ENCODE data around the gene GALM. TPM values are rescaled to one million over a fixed set of nuclear protein-coding genes. Genes with fewer than 3 reads are reported as not detected.

GALM gene
- polyA plus RNA-seq, 1 donor, result 11.8 TPM

DNA sequence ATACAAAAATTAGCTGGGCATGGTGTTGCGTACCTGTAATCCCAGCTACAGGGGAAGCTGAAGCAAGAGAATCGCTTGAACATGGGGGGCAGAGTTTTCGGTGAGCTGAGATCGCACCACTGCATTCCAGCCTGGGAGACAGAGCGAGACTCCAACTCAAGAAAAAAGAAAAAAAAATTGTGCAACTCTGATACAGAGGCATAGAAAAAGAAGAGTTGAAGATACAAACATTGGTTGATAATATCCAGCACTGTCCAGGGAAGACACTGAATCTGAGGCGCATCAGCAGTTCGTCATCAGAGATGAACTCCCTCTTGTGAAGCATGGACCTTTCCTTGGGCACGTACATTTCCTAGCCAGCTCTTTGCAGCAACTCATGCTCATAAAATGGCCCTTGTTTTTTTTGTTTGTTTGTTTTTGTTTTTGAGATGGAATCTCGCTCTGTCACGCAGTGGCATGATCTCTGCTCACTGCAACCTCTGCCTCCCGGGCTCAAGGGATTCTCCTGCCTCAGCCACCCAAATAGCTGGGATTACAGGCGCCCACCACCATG lies 16.7 kb upstream of the GALM start:
- no peak for DNase-seq (ENCODE audit: low read depth)

- no peak for DNase-seq (ENCODE audit: low read depth)
Measured at GRCh38 chr2:38650012-38650411, 15.9 kb upstream of the GALM start.

GRCh38 chr2:38650717-38651116 lies 15.2 kb upstream of the GALM start:
- DNase-seq (ENCODE audit: low read depth), result no peak

DNA sequence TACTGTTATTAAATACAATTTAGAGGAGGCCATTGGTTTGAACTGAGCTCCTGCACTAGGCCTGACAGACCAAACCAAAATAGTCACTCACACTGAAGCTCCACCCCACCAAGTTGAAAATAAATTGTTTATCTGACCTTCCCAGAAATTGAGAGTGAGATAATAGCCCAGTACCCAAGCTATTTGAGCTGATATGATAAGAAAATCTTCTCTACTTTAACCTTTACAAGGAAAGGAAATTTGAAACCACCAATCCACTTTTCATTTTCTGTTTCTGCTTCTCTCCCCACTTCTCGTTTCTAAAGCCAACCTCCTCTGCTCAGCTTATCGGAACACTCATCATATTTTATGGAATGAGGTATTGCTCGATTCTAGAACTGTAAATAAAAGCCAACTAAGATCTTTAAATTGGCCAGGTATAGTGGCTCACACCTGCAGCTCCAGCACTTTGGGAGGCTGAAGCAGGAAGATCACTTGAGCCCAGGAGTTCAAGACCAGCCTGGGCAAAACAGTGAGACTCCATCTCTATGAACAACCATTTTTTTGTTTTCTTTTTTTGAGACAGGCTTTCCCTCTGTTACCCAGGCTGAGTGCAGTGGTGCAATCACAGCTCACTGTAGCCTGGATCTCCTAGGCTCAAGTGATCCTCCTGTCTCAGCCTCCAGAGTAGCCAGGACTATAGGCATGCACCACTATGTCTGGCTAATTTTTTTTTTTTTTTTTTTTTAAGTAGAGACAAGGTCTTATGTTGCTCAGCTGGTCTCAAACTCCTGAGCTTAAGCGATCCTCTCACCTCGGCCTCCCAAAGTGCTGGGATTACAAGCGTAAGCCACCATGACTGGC lies 13.3 kb upstream of the GALM start:
- no peak for DNase-seq (ENCODE audit: low read depth)

- no peak for DNase-seq (ENCODE audit: low read depth)
Measured at GRCh38 chr2:38653380-38653714, 12.6 kb upstream of the GALM start.

DNA sequence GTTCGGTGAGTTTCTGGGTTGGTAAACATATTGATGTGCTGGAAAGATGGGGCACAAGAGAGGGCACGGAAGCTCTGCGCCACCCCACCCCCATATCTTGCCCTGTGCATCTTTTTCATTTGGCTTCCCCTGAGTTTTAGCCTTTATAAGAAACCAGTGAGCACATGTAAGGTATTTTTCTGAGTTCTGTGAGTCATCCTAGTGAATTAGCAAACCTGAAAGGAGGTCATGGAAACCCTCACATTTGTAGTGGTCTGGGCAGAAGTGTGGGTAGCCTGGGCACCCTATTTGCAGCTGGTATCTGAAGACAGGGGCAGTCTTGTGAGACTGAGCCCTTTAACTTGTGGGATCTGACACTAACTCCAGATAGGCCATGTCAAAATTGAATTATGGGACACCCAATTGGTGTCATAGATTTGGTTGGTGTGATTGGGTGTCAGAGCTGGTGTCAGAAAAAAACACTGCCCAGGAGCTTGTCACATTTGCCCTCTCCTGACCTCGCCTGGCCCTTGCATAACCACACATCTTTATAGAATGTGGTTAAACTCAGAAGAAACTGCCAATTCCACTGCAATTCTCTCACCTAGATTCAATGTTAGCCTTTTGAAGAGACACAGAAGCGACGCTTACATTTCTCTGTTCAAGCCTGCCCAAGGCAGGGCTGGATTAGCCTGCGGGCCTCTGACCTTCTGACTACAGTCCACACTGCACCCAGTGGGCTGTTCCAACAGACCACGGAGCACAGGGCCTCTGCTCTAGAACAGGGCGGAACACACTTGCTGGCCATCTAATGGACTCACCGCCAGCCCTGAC lies 12.0 kb upstream of the GALM start:
- no peak for DNase-seq (ENCODE audit: low read depth)

DNA sequence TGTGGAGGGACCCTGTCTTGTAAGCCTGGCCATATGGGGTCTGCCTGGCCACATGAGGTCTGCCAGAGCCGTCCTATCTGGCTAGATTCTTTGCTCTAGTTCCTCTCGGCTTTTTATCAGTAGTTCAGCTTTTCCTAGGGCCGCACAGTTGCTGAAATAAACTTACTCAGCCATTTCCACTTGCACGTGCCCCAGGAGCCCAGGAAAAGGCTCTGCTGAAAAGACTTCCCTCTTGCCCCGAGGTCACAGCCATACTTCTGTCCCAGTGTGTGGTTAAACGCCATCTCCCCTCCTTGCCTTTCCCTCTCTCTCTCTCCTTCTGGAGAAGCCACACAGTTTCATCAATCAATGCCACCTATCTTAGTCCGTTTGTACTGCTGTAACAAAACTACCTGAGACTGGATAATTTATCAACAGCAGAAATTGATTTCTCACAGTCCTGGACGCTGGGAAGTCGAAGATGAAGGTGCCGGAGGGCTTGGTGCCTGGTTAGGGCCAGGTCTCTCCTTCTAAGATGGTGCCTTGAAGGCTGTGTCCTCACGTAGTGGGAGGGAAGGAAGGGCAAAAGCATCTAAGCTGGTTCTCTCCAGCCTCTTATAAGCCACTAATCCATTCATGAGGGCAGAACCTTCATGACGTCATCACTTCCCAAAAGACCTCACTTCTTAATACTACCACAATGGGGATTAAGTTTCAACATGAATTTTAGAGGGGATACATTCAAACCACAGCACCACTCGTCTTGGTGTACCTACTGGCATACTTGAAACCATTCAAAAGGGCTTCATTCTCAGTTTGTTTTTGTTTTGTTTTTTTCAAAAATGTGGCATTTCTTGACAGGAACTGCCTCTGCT lies 11.2 kb upstream of the GALM start:
- no peak for DNase-seq (ENCODE audit: low read depth)

- no peak for DNase-seq (ENCODE audit: low read depth)
Measured at GRCh38 chr2:38655441-38655840, 10.5 kb upstream of the GALM start.

- no peak for DNase-seq (ENCODE audit: low read depth)
Measured at GRCh38 chr2:38656866-38657480, 8.9 kb upstream of the GALM start.

DNA sequence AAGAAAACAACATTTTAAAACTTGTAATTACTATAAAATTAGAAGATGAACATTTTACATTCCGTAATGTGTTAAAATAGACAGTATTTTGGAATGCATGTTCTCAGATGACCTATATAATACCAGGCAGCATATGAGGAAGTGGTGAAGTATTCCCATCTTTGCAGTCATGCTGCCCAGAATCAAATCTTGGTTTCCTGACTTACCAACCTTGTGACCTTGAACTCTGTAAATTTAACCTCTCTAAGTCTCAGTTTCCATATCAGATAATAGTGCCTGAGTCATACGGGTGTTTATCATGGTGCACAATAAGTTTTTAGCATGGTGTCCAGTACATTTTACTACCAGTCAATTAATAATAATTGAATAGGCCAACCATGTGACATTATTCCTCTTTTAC lies 7.3 kb upstream of the GALM start:
- DNase-seq (ENCODE audit: low read depth), result no peak

DNA sequence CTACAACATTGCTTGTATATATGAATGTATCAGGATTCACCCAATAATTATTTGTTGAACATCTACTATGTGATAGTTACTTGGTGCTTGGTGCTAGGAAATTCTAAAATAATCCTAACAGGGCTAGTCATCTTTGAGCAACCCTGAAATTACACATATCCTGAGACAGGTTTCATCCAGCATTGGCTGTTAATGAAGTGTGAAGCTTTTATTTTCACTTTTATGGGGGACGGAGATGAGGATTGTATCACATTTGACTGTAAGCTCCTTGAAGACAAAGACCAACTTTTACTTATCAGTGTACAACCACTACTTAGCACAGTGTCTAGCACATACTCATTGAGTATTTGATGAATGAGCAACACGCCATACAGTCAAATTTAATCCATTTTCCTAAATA lies 6.8 kb upstream of the GALM start:
- no peak for DNase-seq (ENCODE audit: low read depth)

DNA sequence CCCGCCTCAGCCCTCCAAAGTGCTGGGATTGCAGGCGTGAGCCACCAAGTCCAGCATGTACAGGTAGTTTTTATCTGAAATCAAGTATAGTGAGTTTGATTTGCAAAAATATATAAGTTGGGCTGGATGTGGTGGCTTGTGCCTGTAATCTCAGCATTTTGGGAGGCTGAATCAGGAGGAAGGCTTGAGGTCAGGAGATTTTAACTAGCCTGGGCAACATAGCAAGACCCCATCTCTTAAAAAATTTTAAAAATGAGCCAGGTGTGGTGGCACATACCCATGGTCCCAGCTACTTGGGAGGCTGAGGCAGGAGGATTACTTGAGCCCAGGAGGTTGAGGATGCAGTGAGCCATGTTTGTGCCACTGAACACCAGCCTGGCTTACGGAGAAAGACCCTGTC lies 5.6 kb upstream of the GALM start:
- DNase-seq (ENCODE audit: low read depth), result no peak

DNA sequence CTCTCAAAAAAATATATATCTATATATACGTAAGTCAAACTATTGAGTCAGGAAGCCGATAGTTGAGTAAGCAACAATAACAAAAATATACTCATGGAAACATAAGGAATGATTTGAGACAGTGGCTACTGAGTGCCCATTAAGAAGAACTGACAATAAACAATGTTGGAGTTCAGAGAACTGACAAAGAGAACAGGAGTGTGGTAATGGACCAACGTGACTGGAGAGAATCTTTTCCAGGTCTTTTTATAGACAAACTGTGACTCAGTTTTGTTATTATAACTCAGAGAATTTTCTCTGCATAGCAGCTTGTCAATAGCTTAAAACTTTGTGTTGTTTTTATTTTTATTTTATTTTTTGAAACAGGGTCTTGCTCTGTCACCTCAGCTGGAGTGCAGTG lies 4.6 kb upstream of the GALM start:
- DNase-seq (ENCODE audit: low read depth), result no peak

DNA sequence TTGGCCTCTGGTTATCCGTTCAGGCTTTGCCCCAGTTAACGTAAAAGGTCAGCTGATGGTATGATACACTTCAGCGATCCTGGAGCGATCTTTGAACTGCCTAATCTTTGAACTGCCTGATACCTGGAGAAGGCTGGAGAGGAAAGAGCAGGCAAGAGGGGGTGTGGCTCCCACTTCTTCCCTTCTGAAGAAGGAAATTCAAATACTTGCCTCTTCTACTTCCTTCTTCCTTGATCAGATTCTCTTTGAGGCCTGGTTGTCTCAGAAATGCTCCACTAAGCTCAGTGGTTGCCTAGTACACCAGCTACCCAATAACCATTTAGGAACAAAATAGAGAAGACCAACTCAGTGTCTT lies 619 bp downstream of the GALM start:
- no peak for DNase-seq (ENCODE audit: low read depth)

DNA sequence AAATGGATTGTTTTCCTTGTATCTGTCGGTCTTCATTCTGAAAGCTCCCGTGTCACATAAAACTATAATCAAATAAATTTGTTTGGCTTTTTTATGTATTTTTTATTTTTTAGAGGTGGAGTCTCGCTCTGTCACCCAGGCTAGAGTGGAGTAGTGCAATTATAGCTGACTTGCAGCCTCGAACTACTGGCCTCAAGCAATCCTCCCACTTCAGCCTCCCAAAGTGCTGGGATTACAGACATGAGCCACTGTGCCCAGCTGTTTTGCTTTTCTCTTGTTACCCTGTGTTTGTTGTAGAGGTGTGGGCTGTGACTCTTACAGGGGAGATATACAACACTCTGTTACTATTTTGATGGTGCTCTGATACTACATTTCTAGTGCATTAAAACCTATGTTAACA lies 2.2 kb downstream of the GALM start:
- no peak for DNase-seq (ENCODE audit: low read depth)

DNA sequence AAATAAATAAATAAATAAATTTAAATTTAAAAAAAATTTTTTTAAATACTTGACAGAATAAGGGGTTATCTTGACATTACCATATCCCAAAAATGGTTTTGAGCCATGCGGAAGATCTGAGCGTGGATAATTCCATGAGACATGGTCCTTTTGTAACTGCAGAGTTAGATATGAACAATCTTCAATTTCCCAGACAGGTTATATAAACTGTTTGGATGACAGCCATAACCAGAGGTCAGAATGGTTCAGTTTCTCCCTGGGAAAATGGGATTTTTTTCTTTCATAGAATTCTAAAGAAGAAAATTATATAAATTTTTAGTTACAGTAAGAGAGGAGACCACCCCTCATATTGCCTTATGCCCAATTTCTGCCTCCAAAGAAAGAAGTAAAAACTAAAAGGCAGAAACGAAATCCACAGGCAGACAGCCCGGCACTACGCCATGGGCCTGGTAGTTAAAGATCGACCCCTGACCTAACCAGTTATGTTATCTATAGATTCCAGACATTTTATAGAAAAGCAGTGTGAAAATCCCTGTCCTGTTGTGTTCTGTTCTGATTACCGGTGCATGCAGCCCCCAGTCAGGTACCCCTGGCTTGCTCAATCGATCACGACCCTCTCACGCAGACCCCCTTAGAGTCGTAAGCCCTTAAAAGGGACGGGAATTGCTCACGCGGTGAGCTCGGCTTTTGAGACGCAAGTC lies 3.0 kb downstream of the GALM start:
- DNase-seq (ENCODE audit: low read depth), result no peak

GRCh38 chr2:38671303-38671702 lies 5.4 kb downstream of the GALM start:
- DNase-seq (ENCODE audit: low read depth), result no peak

DNA sequence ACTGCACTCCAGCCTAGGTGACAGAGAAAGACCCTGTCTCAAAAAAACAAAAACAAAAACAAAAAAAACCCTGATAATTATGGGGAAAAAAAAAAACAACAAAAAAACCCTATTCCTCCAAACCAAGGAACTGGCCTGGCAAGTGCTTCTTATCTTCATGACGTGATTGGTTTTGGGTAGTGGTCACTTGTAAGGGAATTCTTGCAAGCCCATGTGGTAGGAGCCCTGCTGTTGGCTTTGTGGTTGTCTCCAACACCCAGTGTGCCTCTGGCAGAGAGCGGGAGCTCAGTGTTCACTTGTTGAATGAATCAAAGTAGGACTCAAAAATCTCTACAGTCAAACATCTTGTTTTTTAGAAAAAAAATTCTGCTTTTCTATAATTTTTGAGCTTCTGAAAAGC lies 6.0 kb downstream of the GALM start:
- no peak for DNase-seq (ENCODE audit: low read depth)

- no peak for DNase-seq (ENCODE audit: low read depth)
Measured at GRCh38 chr2:38672445-38673391, 6.8 kb downstream of the GALM start.

DNA sequence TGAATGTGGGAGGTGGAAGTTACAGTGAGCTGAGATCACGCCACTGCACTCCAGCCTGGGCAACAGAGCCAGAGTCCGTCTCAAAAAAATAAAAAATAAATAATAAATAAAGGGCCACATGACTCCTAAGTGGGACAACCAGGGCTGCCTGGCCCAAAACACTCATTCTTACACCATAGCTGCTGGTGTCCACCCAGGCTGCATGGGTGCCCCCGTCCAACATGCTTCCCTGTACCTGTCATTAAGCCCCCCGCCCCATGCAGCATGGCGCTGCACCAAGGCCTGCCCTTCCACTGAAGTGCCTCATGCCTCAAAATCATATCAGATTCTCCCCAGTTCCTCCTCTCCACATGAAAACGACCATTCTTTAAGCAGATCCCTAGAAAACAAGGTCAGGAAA lies 10.8 kb downstream of the GALM start:
- DNase-seq (ENCODE audit: low read depth), result no peak

Measured in forelimb muscle (tissue), 1 donor.